ENCODE measurements around the gene TTC32.

DNA sequence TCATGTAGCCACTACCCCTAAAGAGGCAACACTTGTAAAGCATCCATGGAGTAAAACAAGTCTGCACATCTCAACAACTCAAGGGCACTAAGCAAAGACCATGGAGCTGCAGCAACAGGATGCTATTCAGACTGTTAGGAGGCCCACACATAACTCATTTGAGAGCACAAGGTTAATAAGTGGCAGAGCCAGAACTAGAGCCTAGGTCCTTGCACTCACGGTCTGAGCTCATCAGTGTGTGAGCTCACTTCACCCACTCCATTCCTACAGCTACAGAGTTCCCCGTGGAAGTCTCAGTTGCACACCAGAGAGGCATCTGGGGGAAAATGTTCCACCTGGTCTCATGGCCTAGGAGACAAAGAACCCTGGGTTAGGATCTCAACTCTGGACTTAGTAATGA, 35.0 kb downstream of the TTC32 start:
- TF ChIP-seq, protein P1, sequence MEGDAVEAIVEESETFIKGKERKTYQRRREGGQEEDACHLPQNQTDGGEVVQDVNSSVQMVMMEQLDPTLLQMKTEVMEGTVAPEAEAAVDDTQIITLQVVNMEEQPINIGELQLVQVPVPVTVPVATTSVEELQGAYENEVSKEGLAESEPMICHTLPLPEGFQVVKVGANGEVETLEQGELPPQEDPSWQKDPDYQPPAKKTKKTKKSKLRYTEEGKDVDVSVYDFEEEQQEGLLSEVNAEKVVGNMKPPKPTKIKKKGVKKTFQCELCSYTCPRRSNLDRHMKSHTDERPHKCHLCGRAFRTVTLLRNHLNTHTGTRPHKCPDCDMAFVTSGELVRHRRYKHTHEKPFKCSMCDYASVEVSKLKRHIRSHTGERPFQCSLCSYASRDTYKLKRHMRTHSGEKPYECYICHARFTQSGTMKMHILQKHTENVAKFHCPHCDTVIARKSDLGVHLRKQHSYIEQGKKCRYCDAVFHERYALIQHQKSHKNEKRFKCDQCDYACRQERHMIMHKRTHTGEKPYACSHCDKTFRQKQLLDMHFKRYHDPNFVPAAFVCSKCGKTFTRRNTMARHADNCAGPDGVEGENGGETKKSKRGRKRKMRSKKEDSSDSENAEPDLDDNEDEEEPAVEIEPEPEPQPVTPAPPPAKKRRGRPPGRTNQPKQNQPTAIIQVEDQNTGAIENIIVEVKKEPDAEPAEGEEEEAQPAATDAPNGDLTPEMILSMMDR (conservative IDR thresholded peaks at IDR 0.05; ENCODE audit: low read depth, low read length) = no peak
- no peak for TF ChIP-seq EZH2 (IDR thresholded peaks at IDR 0.05; ENCODE audit: borderline replicate concordance, low read depth, low read length, poor library complexity, severe bottlenecking)
